ENCODE measurements around the gene KMT2E.
"Not testable (repeated sequence)": the region's sequence is repeated elsewhere in the genome, so short reads cannot be mapped to it uniquely, and the experiment has no call there.

KMT2E gene

GRCh38 chr7:104982308-104983075, 31.5 kb upstream of the KMT2E start:
- no peak for DNase-seq (ENCODE audit: low spot score)

- DNase-seq (ENCODE audit: low spot score), result no peak
These were observed 30.9 kb upstream of the KMT2E start for GRCh38 chr7:104983076-104983577.

- peak; percentile 90 for DNase-seq (ENCODE audit: low spot score)
These were observed 30.1 kb upstream of the KMT2E start for GRCh38 chr7:104983578-104984539.

- no peak for DNase-seq (ENCODE audit: low spot score)
These were observed 29.3 kb upstream of the KMT2E start for GRCh38 chr7:104984585-104985258.

GRCh38 chr7:104985259-104985617, 28.8 kb upstream of the KMT2E start:
- DNase-seq (ENCODE audit: low spot score), result no peak

GRCh38 chr7:104986628-104987259, 27.3 kb upstream of the KMT2E start:
- no peak for DNase-seq (ENCODE audit: low spot score)

GRCh38 chr7:104987403-104987802, 26.6 kb upstream of the KMT2E start:
- DNase-seq (ENCODE audit: low spot score), result not testable (repeated sequence)

GRCh38 chr7:104990983-104991382, 23.0 kb upstream of the KMT2E start:
- DNase-seq (ENCODE audit: low spot score), result no peak

GRCh38 chr7:104992306-104992705, 21.7 kb upstream of the KMT2E start:
- DNase-seq (ENCODE audit: low spot score), result no peak

GRCh38 chr7:104993217-104993862, 20.7 kb upstream of the KMT2E start:
- DNase-seq (ENCODE audit: low spot score), result no peak

- no peak for DNase-seq (ENCODE audit: low spot score)
These were observed 15.8 kb upstream of the KMT2E start for GRCh38 chr7:104998040-104998752.

GRCh38 chr7:105000200-105000599, 13.8 kb upstream of the KMT2E start:
- DNase-seq (ENCODE audit: low spot score), result no peak

- no peak for DNase-seq (ENCODE audit: low spot score)
These were observed 13.1 kb upstream of the KMT2E start for GRCh38 chr7:105000927-105001336.

GRCh38 chr7:105001652-105002184, 12.3 kb upstream of the KMT2E start:
- no peak for DNase-seq (ENCODE audit: low spot score)

GRCh38 chr7:105003275-105003674, 10.7 kb upstream of the KMT2E start:
- DNase-seq (ENCODE audit: low spot score), result no peak

GRCh38 chr7:105003872-105004510, 10.0 kb upstream of the KMT2E start:
- no peak for DNase-seq (ENCODE audit: low spot score)

- not testable (repeated sequence) for DNase-seq (ENCODE audit: low spot score)
These were observed 9.0 kb upstream of the KMT2E start for GRCh38 chr7:105005006-105005405.

GRCh38 chr7:105005486-105005885, 8.5 kb upstream of the KMT2E start:
- not testable (repeated sequence) for DNase-seq (ENCODE audit: low spot score)

- no peak for DNase-seq (ENCODE audit: low spot score)
These were observed 7.5 kb upstream of the KMT2E start for GRCh38 chr7:105006367-105007136.

Measured in iPS-NIHi11 (cell line).